Colon (tissue), 2 donors: ENCODE data around the gene MAP1S.

Source experiments
- FAIRE-seq: peaks from 2 replicates; lab custom pipeline; 2012; peaks lifted over from hg19 to GRCh38; lab: Jason Lieb, UNC
- donor health status: control.
- donor health status: control.

The MAP1S gene

GRCh38 chr19:17718947-17719711 is at the start of gene MAP1S:
TSS of gene MAP1S (plus strand) at chr19:17719480. CDS start at chr19:17719503, 23 bp downstream.
- FAIRE-seq = no peak

- FAIRE-seq = no peak
Measured at GRCh38 chr19:17671906-17672305, 47.4 kb upstream of the MAP1S start.

DNA sequence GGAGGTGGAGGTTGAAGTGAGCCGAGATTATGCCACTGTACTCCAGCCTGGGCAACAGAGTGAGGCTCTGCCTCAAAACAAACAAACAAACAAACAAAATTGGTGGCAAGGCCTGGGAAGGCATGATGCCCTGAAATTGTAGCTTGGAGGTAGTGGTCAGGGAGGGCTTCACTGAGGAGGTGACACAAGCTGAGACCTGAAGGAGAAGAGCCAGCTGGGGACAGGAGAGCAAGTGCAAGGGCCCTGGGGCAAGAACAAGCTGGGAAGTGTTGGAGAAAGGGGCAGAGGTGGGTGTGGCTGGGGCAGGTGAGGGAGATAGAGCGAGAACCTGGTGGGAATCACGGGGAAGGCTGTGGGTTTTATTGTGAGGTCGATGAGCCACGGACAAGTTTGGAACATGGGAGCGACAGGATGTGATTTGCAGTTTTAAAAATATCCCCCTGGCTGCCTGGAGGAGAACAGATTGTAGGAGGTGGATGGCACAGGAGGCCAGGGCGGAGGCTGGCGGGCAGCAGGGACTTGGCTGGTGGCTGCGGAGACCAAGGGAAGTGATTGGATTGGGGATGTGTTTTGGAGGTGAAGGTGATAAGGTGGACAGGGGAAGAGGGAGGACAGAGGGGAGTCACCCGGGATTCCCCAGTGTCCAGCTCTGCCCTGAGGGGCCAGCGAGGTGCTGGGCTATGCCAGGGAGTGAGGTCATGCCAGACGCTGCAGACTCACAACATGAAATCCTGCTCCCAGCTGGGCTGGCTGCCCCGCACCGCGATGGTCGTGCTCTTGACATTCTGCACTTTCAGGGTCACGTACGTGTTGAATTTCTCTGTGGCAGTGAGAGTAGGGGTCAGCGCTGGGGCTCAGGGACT is 45.1 kb upstream of the MAP1S start:
- no peak for FAIRE-seq

GRCh38 chr19:17676295-17676694 is 43.0 kb upstream of the MAP1S start:
- no peak for FAIRE-seq

GRCh38 chr19:17677002-17677401 is 42.3 kb upstream of the MAP1S start:
- no peak for FAIRE-seq

- no peak for FAIRE-seq
Measured at GRCh38 chr19:17678836-17679235, 40.4 kb upstream of the MAP1S start.

DNA sequence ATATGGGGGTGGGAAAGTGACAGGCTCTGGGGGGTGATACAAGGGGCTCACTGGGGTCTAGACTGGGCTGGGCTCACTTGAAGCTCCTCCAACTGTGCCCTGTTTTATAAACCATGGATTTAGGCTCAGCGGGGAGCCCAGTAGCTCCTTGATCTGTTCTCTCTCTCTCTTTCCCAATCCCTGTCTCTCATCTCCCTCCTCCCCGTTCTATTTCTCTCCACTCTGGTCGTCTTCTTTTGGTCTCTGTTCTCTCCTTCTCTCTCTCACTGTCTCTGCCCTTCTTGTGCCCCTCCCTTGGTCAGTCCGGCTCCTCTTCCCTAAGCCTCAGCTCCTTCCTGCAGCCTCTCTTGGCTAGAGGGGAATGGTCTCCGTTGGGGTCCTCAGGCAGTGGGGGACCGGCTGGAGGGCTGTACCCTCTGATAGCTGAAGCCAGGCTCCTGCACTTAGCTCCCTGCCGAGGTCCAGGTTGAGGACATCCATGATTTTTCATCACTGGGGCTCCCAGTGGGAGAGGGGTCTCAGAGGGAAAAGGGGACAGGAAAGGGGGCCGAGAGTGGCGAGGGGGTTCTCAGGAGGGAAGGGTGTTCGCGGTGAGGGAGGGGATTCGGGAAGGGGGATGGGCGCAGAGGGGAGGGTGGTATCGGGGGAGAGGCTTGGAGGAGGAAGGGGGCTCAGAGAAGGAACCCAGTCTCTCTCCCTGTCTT is 39.6 kb upstream of the MAP1S start:
- FAIRE-seq = no peak

- no peak for FAIRE-seq
Measured at GRCh38 chr19:17680230-17680722, 39.0 kb upstream of the MAP1S start.

GRCh38 chr19:17681505-17682125 is 37.7 kb upstream of the MAP1S start:
- no peak for FAIRE-seq

GRCh38 chr19:17682273-17682672 is 37.0 kb upstream of the MAP1S start:
- no peak for FAIRE-seq

- no peak for FAIRE-seq
Measured at GRCh38 chr19:17683078-17683477, 36.2 kb upstream of the MAP1S start.

- no peak for FAIRE-seq
Measured at GRCh38 chr19:17684256-17684655, 35.0 kb upstream of the MAP1S start.

DNA sequence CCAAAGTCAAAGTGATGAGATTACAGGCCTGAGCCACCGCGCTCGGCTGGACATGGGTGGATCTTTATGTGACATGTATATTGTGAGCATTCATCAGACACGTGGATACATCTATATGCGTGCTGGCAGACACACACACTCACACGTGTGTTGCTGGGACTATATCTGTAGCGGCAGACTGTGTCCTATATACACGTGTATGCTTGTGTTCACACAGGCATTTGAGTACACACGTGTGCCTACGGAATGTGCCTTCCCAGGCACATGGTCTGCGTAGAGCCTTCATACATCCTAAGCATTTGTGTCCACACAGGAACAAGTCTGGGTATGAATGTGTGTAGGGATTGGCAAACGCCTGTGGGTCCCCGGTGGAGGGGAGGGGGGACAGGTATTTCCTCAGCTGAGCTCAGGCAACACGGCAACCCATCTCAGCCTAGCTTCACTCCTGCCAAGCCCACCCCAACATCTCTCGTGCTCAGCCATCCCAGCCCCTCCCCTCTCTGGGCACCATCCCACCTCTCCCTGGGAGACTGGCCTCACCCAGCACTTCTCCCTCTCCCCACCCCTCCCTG is 33.7 kb upstream of the MAP1S start:
- no peak for FAIRE-seq

DNA sequence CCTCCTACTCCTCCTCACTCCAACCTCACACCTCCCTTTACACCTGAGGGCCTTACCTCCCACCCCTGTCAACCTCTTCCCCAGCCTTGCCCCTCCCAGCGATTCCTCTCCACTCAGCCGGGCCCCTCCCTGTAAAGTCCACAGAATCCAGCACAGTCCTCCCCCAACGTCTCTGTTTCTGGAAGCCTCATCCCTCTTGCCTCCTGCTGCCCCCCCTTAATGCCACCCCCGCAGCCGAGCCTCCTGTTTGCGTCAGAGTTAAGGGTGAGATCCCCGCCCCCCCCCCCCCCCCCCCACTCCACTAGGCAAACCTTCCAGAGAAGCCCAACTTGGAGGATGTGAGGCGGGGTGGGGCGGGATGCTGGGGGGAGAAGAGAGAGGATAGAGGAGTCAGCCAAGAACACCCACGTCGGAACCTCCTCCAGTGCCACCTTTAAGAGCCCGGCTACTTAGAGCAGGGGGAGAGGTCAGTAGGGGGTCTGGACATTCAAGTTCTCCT is 33.2 kb upstream of the MAP1S start:
- no peak for FAIRE-seq

- no peak for FAIRE-seq
Measured at GRCh38 chr19:17686592-17687024, 32.7 kb upstream of the MAP1S start.

DNA sequence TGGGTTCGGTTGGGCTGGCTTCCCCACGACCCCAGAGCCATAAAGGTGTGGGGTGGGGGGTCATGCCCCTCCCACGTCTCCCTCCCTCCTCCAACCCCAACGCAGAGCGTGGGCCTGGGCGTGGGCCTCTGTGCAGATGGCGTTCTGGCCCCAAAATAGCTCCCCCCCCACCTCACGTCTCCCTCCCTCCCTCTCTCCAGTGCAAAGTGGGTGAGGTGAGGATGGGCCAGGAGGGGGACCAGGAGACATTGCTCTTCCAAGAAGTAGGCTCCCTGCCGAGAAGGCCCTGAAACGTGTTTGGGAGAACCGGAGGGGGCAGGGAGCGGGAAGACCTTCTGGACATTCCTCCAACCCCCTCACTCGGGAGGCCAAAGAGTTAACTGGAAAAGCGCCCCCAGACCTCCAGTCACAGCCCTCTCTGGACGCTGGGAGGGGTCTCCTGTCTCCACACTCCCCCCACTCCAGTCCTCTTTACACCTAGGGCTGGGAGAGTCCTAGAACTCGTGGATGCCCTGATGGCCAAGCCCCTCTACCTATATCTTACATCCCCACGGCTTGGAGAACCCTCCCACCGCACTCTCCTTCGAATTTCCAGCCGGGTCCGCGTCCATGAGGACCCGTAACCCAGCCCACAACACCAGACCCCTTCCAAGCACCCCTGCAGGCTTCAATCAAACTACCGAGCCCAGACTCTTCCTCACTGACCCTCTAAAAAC is 32.0 kb upstream of the MAP1S start:
- FAIRE-seq = no peak

- no peak for FAIRE-seq
Measured at GRCh38 chr19:17687857-17688784, 31.2 kb upstream of the MAP1S start, which contains the start of gene UNC13A. TSS of gene UNC13A (minus strand) at chr19:17688354. CDS start at chr19:17688199, 155 bp downstream.

DNA sequence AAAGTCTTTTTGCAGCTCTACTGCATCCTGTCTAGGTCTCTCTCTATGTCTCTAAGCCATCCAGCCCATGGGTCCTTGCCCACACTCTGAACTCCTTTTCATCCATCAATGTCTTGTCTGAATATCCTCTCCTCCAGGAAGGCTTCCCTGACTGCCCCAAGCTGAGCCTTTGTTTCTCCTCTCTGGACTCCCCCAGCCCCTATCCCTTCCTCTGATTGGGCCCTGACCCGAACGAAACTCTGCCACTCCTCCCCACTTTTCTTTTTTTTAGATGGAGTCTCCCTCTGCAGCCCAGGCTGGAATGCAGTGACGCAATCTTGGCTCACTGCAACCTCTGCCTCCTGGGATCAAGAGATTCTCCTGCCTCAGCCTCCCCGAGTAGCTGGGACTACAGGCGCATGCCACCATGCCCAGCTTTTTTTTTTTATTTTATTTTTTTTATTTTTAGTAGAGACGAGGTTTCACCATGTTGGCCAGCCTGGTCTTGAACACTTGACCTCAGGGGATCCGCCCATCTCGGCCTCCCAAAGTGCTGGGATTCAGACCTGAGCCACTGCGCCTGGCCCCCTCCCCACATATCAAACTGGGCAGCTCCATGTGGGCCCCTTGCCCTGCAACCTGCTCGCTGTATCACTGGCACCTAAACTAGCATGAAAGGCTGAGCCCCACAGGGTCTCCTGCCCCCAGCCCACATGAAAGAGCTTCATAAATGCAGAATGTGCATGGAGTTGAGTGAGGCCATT is 30.3 kb upstream of the MAP1S start:
- no peak for FAIRE-seq

DNA sequence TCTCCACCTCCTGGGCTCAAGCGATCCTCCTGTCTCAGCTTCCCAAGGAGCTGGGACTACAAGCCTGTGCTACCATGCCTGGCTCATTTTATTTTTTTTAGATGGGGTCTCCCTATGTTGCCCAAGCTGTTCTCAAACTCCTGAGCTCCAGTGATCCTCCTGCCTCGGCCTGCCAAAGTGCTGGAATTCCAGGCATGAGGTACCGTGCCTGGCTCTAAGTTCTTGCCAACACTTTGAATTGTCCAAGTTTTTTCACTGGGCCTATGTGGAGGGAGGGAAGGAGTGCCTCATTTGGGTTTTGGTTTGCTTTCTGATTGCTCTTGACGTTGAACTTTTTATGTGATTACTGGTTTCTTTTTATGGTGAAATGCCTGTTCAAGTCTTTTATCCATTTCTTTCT is 26.7 kb upstream of the MAP1S start:
- no peak for FAIRE-seq
